IMR-90 (cell line): ENCODE data around the gene SAT1. TPM values are rescaled to one million over a fixed set of nuclear protein-coding genes. Genes with fewer than 3 reads are reported as not detected.

Source experiments
- ATAC-seq: fragments of 200-7000 bp; cut with Tn5 transposase; 2 replicates; pipeline ENCODE4 v1.9.1; 2020; ENCODE audit warnings: low read depth, mild to moderate bottlenecking, moderate library complexity
- BruUV-seq: library from RNA; stranded (reverse); fragments of 400-500 nt; replicated peaks from 2 replicates; lab custom pipeline; 2021; lab: Mats Ljungman, UMichigan
- CTCF ChIA-PET: fragments of 300-600 bp; formaldehyde crosslinking; extraction: SDS; loops from one replicate; lab custom pipeline; 2021; ENCODE audit warnings: antibody characterized with exemption; lab: Yijun Ruan, JAX
- POLR2A ChIA-PET: fragments of 300-600 bp; sonication (Branson Sonifier 250); formaldehyde crosslinking; loops from one replicate; lab custom pipeline; 2022; ENCODE audit warnings: antibody characterized with exemption; ENCODE audit not compliant: unreplicated experiment; lab: Charles Lee
- DNase-seq: peaks from one replicate; pipeline ENCODE4 v3.0.0; 2013
- H2AFZ ChIP-seq: replicated peaks from 2 replicates; pipeline ENCODE3; 2013; ENCODE audit warnings: low read length, mild to moderate bottlenecking; ENCODE audit not compliant: poor library complexity
- H2AK5ac ChIP-seq: 2 replicates; pipeline ENCODE4 v1.6.1; 2013; ENCODE audit warnings: low read depth, low read length, inconsistent platforms
- H2AK9ac ChIP-seq: replicated peaks from 2 replicates; pipeline ENCODE3; 2013; ENCODE audit warnings: mild to moderate bottlenecking, low read depth, low read length, moderate library complexity; ENCODE audit not compliant: poor library complexity
- H2BK120ac ChIP-seq: 2 replicates; pipeline ENCODE4 v1.6.1; 2013; ENCODE audit warnings: low read depth, low read length, inconsistent platforms
- H2BK15ac ChIP-seq: 3 replicates; pipeline ENCODE4 v1.6.1; 2013; ENCODE audit warnings: low read depth, low read length, inconsistent platforms
- H2BK20ac ChIP-seq: 2 replicates; pipeline ENCODE4 v1.6.1; 2013; ENCODE audit warnings: low read depth, mild to moderate bottlenecking, inconsistent platforms, low read length, moderate library complexity
- H2BK5ac ChIP-seq: 2 replicates; pipeline ENCODE4 v1.6.1; 2013; ENCODE audit warnings: mild to moderate bottlenecking, low read depth, low read length, inconsistent platforms; ENCODE audit not compliant: poor library complexity, severe bottlenecking
- H3K14ac ChIP-seq: replicated peaks from 2 replicates; pipeline ENCODE4 v1.6.1; 2013; ENCODE audit warnings: low read depth, low read length, inconsistent platforms
- H3K18ac ChIP-seq: 2 replicates; pipeline ENCODE4 v1.6.1; 2013; ENCODE audit warnings: low read depth, low read length, control low read depth
- H3K23ac ChIP-seq: 2 replicates; pipeline ENCODE4 v1.6.1; 2013; ENCODE audit warnings: low read depth, low read length, inconsistent platforms
- H3K27ac ChIP-seq: 2 replicates; pipeline ENCODE4 v1.5.1; 2013; ENCODE audit warnings: mild to moderate bottlenecking, control low read depth, low read length; ENCODE audit not compliant: insufficient read depth
- H3K27me3 ChIP-seq: 2 replicates; pipeline ENCODE4 v1.6.1; 2013; ENCODE audit warnings: low read length; ENCODE audit not compliant: control insufficient read depth, insufficient read depth
- H3K36me3 ChIP-seq: 2 replicates; pipeline ENCODE4 v1.6.1; 2013; ENCODE audit warnings: low read length, mixed read lengths; ENCODE audit not compliant: control insufficient read depth, insufficient read depth
- H3K4ac ChIP-seq: 2 replicates; pipeline ENCODE4 v1.6.1; 2013; ENCODE audit warnings: low read depth, low read length, inconsistent platforms
- H3K4me1 ChIP-seq: 2 replicates; pipeline ENCODE4 v1.6.1; 2013; ENCODE audit warnings: low read length, mixed read lengths; ENCODE audit not compliant: control insufficient read depth, insufficient read depth
- H3K4me2 ChIP-seq: 2 replicates; pipeline ENCODE4 v1.6.1; 2013; ENCODE audit warnings: low read depth, mild to moderate bottlenecking, control low read depth, low read length, moderate library complexity
- H3K4me3 ChIP-seq: 2 replicates; pipeline ENCODE4 v1.5.1; 2013; ENCODE audit warnings: low read depth, mild to moderate bottlenecking, control low read depth, low read length, moderate library complexity; ENCODE audit not compliant: insufficient read depth
- H3K56ac ChIP-seq: 2 replicates; pipeline ENCODE4 v1.6.1; 2013; ENCODE audit warnings: low read length, inconsistent platforms; ENCODE audit not compliant: insufficient read depth; ENCODE audit errors: extremely low read depth
- H3K79me1 ChIP-seq, 2 experiments: 2 replicates each; pipeline ENCODE4 v1.6.1; 2013; ENCODE audit warnings: low read length in 2 of 2, inconsistent platforms in 1 of 2, low read depth in 1 of 2
- H3K9ac ChIP-seq: 2 replicates; pipeline ENCODE4 v1.6.1; 2013; ENCODE audit warnings: low read depth, low read length, control low read depth
- H3K9me1 ChIP-seq: 2 replicates; pipeline ENCODE4 v1.6.1; 2013; ENCODE audit warnings: low read length, inconsistent platforms; ENCODE audit not compliant: insufficient read depth
- H3K9me3 ChIP-seq: 2 replicates; pipeline ENCODE4 v1.6.1; 2013; ENCODE audit warnings: low read length; ENCODE audit not compliant: control insufficient read depth, insufficient read depth
- H4K20me1 ChIP-seq: 2 replicates; pipeline ENCODE4 v1.6.1; 2013; ENCODE audit warnings: low read length, inconsistent platforms; ENCODE audit not compliant: insufficient read depth
- H4K5ac ChIP-seq: 2 replicates; pipeline ENCODE4 v1.6.1; 2013; ENCODE audit warnings: mild to moderate bottlenecking, low read depth, low read length, control low read depth
- H4K8ac ChIP-seq, 2 experiments: 2 replicates each; pipeline ENCODE4 v1.6.1; 2013; ENCODE audit warnings: low read depth in 2 of 2, low read length in 2 of 2, control low read depth in 1 of 2, inconsistent platforms in 1 of 2
- H4K91ac ChIP-seq: 2 replicates; pipeline ENCODE4 v1.6.1; 2013; ENCODE audit warnings: low read depth, low read length, inconsistent platforms; ENCODE audit not compliant: insufficient read depth
- BHLHE40 ChIP-seq: fragments of 150-350 bp; IDR thresholded peaks from 2 replicates; pipeline ENCODE4 v1.6.1; 2016; ENCODE audit warnings: mild to moderate bottlenecking, low read depth, low read length
- CEBPB ChIP-seq: IDR thresholded peaks from 2 replicates; pipeline ENCODE4 v1.6.1; 2012; ENCODE audit warnings: low read depth, low read length, improper control_type of control experiment
- CHD1 ChIP-seq: IDR thresholded peaks from 2 replicates; pipeline ENCODE4 v1.6.1; 2012; ENCODE audit warnings: low read depth, low read length, improper control_type of control experiment
- FOS ChIP-seq: fragments of 150-350 bp; IDR thresholded peaks from 2 replicates; pipeline ENCODE4 v1.6.1; 2016; ENCODE audit warnings: low read depth, low read length
- MAFK ChIP-seq: IDR thresholded peaks from 2 replicates; pipeline ENCODE4 v1.6.1; 2012; ENCODE audit warnings: low read depth, low read length, improper control_type of control experiment
- MAZ ChIP-seq: IDR thresholded peaks from 2 replicates; pipeline ENCODE4 v1.6.1; 2012; ENCODE audit warnings: low read depth, mild to moderate bottlenecking, low read length, improper control_type of control experiment, moderate library complexity, borderline replicate concordance
- MXI1 ChIP-seq: IDR thresholded peaks from 2 replicates; pipeline ENCODE4 v1.6.1; 2012; ENCODE audit warnings: low read depth, mild to moderate bottlenecking, low read length, moderate library complexity, borderline replicate concordance
- NFE2L2 ChIP-seq: fragments of 150-350 bp; IDR thresholded peaks from 2 replicates; pipeline ENCODE4 v1.6.1; 2016; ENCODE audit warnings: low read depth, mild to moderate bottlenecking, low read length
- POLR2A ChIP-seq: IDR thresholded peaks from 2 replicates; pipeline ENCODE4 v1.6.1; 2012; ENCODE audit warnings: mild to moderate bottlenecking, low read depth, low read length
- RAD21 ChIP-seq: IDR thresholded peaks from 2 replicates; pipeline ENCODE4 v1.6.1; 2012; ENCODE audit warnings: low read length, improper control_type of control experiment
- RCOR1 ChIP-seq: IDR thresholded peaks from 2 replicates; pipeline ENCODE4 v1.6.1; 2012; ENCODE audit warnings: mild to moderate bottlenecking, low read length, improper control_type of control experiment; ENCODE audit not compliant: insufficient replicate concordance
- RFX5 ChIP-seq: IDR thresholded peaks from 2 replicates; pipeline ENCODE4 v1.8.0; 2012; ENCODE audit warnings: low read depth, mild to moderate bottlenecking, low read length, moderate library complexity
- SMC3 ChIP-seq: fragments of 150-350 bp; IDR thresholded peaks from 2 replicates; pipeline ENCODE4 v1.6.1; 2016; ENCODE audit warnings: low read depth, mild to moderate bottlenecking, antibody characterized with exemption, low read length, moderate library complexity
- WGBS, 2 experiments: methylation state at CpG; one replicate each; pipeline versions ENCODE4 v1.1.5 to v1.1.7; 2013; ENCODE audit warnings: missing lambda C conversion rate in 2 of 2; ENCODE audit not compliant: insufficient read length in 1 of 2; ENCODE audit errors: extremely low coverage in 2 of 2; 5-methylcytosine and 5-hydroxymethylcytosine counted together
- dilution Hi-C: fragments of 300-500 bp; cut with HindIII; formaldehyde crosslinking; loops from one replicate; pipeline ENCODE4 v1.14.3; 2018; ENCODE audit warnings: low sequenced_read_pairs; ENCODE audit not compliant: unreplicated experiment
- in situ Hi-C: fragments of 300-500 bp; cut with MboI; formaldehyde crosslinking; loops from 3 replicates; pipeline ENCODE4 v1.14.3; 2019; ENCODE audit warnings: low sequenced_read_pairs, inconsistent platforms, mixed read lengths
- intact Hi-C: fragments of 100-400 bp; cut with micrococcal nuclease; formaldehyde crosslinking; loops from 2 replicates; pipeline ENCODE4 v1.10.0; 2022
- polyA plus RNA-seq, 3 experiments: library from polyadenylated mRNA; depleted of rRNA; stranded (reverse); fragments of >200 nt; gene quantifications; 2 replicates each; pipeline ENCODE4 v1.2.3, GENCODE V29; 2012; ENCODE audit warnings: low replicate concordance in 1 of 3
- total RNA-seq: library from RNA; depleted of rRNA; stranded (reverse); fragments of >200 nt; gene quantifications from 2 replicates; pipeline ENCODE4 v1.2.3, GENCODE V29; 2012
- TF ChIP-seq, protein P1 (sequence below): fragments of 150-350 bp; IDR thresholded peaks from 2 replicates; pipeline ENCODE4 v1.6.1; 2016; ENCODE audit warnings: low read depth, mild to moderate bottlenecking, low read length, moderate library complexity, borderline replicate concordance
- TF ChIP-seq, protein P2 (sequence below): fragments of 150-350 bp; IDR thresholded peaks from 2 replicates; pipeline ENCODE4 v1.6.1; 2017; ENCODE audit warnings: mild to moderate bottlenecking, antibody characterized with exemption, low read length, low read depth
- TF ChIP-seq, protein P3 (sequence below): conservative IDR thresholded peaks from 2 replicates; pipeline ENCODE4 v1.5.1; 2012; ENCODE audit warnings: mild to moderate bottlenecking, low read depth, low read length, improper control_type of control experiment

Gene SAT1
- total and polyA plus RNA-seq, 2 of the 4 experiments (the other 2 are of a cell fraction), result 55.9 to 92.8 TPM

DNA sequence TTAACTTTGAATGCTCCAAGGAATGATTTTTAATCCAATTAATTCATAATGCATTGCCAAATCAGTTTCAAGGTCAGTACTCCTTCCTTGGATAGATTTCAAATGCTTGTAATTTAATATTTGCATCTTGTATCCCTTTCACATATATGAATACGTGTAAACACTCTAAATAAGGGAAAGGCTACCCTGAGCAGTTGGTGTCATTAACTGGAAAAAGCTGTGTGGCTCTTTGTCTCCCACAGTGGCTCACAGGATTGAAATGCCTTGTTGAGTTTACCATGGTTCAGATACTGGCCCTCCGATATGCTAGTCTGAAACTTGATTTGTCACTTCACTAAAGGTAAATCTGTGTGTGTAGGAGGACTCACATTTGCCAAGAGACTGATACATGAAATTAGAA lies 23.2 kb upstream of the SAT1 start:
- TF ChIP-seq, protein P1, sequence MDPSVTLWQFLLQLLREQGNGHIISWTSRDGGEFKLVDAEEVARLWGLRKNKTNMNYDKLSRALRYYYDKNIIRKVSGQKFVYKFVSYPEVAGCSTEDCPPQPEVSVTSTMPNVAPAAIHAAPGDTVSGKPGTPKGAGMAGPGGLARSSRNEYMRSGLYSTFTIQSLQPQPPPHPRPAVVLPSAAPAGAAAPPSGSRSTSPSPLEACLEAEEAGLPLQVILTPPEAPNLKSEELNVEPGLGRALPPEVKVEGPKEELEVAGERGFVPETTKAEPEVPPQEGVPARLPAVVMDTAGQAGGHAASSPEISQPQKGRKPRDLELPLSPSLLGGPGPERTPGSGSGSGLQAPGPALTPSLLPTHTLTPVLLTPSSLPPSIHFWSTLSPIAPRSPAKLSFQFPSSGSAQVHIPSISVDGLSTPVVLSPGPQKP, result no peak
- TF ChIP-seq RAD21, result no peak
- no peak for TF ChIP-seq POLR2A
- TF ChIP-seq MXI1, result no peak
- no peak for TF ChIP-seq BHLHE40
- no peak for TF ChIP-seq NFE2L2
- TF ChIP-seq RFX5, result no peak
- no peak for TF ChIP-seq CHD1
- TF ChIP-seq, protein P2, sequence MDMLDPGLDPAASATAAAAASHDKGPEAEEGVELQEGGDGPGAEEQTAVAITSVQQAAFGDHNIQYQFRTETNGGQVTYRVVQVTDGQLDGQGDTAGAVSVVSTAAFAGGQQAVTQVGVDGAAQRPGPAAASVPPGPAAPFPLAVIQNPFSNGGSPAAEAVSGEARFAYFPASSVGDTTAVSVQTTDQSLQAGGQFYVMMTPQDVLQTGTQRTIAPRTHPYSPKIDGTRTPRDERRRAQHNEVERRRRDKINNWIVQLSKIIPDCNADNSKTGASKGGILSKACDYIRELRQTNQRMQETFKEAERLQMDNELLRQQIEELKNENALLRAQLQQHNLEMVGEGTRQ, result no peak
- TF ChIP-seq SMC3, result no peak
- no peak for TF ChIP-seq RCOR1
- no peak for TF ChIP-seq MAFK
- TF ChIP-seq, protein P3, sequence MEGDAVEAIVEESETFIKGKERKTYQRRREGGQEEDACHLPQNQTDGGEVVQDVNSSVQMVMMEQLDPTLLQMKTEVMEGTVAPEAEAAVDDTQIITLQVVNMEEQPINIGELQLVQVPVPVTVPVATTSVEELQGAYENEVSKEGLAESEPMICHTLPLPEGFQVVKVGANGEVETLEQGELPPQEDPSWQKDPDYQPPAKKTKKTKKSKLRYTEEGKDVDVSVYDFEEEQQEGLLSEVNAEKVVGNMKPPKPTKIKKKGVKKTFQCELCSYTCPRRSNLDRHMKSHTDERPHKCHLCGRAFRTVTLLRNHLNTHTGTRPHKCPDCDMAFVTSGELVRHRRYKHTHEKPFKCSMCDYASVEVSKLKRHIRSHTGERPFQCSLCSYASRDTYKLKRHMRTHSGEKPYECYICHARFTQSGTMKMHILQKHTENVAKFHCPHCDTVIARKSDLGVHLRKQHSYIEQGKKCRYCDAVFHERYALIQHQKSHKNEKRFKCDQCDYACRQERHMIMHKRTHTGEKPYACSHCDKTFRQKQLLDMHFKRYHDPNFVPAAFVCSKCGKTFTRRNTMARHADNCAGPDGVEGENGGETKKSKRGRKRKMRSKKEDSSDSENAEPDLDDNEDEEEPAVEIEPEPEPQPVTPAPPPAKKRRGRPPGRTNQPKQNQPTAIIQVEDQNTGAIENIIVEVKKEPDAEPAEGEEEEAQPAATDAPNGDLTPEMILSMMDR, result no peak
- TF ChIP-seq FOS, result no peak
- TF ChIP-seq CEBPB, result no peak
- no peak for TF ChIP-seq MAZ
- no peak overlapping the region for H2BK15ac ChIP-seq
- H3K56ac ChIP-seq, result no peak overlapping the region
- DNase-seq, result no peak
- no peak overlapping the region for H2AK9ac ChIP-seq
- H2BK120ac ChIP-seq, result no peak overlapping the region
- no peaks in the 10 kb centered on the region for H3K36me3 ChIP-seq
- H2AFZ ChIP-seq, result no peak overlapping the region
- ChIA-PET POLR2A (no interaction called here), CTCF (no interaction called here)
- no peak overlapping the region for H3K18ac ChIP-seq
- dilution Hi-C loops, result no loop called here
- in situ Hi-C loops, result no loop called here
- WGBS, 2 experiments, result no CpG with 5 or more reads among the region's 2 CpGs
- no peak overlapping the region for H2BK20ac ChIP-seq
- no peak overlapping the region for H4K8ac ChIP-seq
- H4K91ac ChIP-seq, result no peak overlapping the region
- H2AK5ac ChIP-seq, result no peak overlapping the region
- no peak overlapping the region for H3K4me2 ChIP-seq
- H2BK5ac ChIP-seq, result no peak overlapping the region
- ATAC-seq, result no peak
- H3K9ac ChIP-seq, result no peak overlapping the region
- H3K9me1 ChIP-seq, result no peaks in the 10 kb centered on the region
- no peaks in the 10 kb centered on the region for H3K9me3 ChIP-seq
- H4K5ac ChIP-seq, result no peak overlapping the region
- H3K4ac ChIP-seq, result no peak overlapping the region
- no peak overlapping the region for H3K27ac ChIP-seq
- H3K14ac ChIP-seq, result no peak overlapping the region
- no peak overlapping the region for H3K23ac ChIP-seq
- H4K20me1 ChIP-seq, result no peaks in the 10 kb centered on the region
- no peak overlapping the region for H3K4me3 ChIP-seq
- no peaks in the 10 kb centered on the region for H3K79me1 ChIP-seq
- no TSS peak for BruUV-seq
- H3K4me1 ChIP-seq, result no peaks in the 10 kb centered on the region
- intact Hi-C loops, result no loop called here
- H3K27me3 ChIP-seq, result no peaks in the 10 kb centered on the region; the same call in 1 of the 2 replicates
